A204.1 (cell line): ENCODE results near the gene BRSK2.
"Not testable (repeated sequence)": the region's sequence is repeated elsewhere in the genome, so short reads cannot be mapped to it uniquely, and the experiment has no call there.

ENCODE experiments used
- FAIRE-seq: peaks from 2 replicates; lab custom pipeline; 2012; peaks lifted over from hg19 to GRCh38; lab: Jason Lieb, UNC

Gene BRSK2

GRCh38 chr11:1409852-1410125 is 20.1 kb downstream of the BRSK2 start:
- not testable (repeated sequence) for FAIRE-seq

GRCh38 chr11:1410366-1411291 is 20.9 kb downstream of the BRSK2 start:
- no peak for FAIRE-seq

DNA sequence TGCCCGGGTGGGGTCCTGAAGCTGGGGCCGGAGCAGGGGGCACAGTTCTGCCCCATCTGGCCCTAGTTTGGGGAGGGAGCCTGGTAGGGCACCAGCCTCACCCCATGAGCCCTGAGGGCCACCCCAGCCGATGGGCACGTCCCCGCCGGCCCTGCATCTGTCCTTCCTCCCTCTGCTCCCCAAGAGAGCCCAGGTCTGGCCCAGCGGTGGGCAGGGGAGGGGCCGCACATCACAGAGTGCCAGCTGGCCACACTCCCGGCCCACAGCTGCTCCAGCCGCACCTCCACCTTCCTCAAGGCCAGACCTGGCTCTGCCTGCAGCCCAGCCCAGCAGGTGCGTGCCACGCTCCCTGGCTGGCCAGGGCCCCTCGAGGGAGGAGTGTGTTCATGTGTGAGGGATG is 21.6 kb downstream of the BRSK2 start:
- FAIRE-seq, result no peak

- not testable (repeated sequence) for FAIRE-seq
These were observed 22.0 kb downstream of the BRSK2 start for GRCh38 chr11:1411739-1412138.

- no peak for FAIRE-seq
These were observed 22.8 kb downstream of the BRSK2 start for GRCh38 chr11:1412377-1413095.

GRCh38 chr11:1414650-1415049 is 24.9 kb downstream of the BRSK2 start:
- no peak for FAIRE-seq

DNA sequence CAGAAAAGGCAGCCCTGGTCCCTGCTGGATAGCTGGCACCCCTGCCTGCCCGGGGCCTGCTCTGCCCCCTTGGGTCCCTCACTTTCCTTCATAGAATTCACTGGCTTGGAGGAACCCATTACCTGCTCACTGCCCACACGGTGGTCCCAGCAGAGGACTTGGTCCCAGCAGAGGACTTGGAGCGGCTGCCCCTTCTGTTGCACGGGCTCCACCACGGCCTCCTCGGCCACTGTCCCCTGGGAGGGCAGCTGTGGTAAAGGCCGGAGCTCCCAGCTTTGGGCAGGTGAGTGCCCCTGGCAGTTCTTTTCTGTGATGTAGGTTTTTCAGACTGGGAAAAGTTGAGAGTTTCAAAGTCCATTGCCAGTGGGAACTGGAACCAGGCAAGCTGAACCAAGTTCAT is 25.9 kb downstream of the BRSK2 start:
- no peak for FAIRE-seq

DNA sequence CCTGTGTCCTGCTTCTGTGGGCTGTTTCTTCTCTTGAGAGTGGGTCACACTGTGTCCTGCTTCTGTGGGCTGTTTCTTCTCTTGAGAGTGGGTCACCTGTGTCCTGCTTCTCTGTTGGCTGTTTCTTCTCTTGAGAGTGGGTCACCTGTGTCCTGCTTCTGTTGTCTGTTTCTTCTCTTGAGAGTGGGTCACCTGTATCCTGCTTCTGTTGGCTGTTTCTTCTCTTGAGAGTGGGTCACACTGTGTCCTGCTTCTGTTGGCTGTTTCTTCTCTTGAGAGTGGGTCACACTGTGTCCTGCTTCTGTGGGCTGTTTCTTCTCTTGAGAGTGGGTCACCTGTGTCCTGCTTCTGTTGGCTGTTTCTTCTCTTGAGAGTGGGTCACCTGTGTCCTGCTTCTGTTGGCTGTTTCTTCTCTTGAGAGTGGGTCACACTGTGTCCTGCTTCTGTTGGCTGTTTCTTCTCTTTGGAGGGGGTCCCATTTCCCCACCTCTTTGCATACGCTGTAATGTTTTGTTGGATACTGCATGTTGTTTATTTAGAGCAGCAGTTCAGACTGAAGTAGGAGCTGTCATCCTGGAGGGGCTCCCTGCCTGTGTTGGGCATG is 28.6 kb downstream of the BRSK2 start:
- not testable (repeated sequence) for FAIRE-seq

DNA sequence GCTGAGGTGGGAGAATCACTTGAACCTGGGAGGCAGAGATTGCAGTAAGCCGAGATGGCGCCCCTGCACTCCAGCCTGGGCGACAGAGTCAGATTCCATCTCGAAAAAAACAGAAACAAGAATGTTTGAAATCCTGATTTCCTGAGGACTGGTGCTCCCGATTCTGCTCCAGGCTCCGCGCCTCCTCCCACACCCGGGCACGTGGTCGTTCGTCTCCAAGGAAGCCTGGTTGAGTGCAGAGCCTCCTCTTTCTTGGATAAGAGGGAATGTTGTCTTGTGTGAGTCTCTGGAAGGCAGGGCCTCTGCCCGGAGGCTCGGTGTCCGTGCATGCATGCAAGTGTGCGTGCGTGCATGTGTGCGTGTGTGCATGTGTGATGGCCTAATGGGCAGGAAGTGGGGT is 30.1 kb downstream of the BRSK2 start:
- FAIRE-seq, result no peak

DNA sequence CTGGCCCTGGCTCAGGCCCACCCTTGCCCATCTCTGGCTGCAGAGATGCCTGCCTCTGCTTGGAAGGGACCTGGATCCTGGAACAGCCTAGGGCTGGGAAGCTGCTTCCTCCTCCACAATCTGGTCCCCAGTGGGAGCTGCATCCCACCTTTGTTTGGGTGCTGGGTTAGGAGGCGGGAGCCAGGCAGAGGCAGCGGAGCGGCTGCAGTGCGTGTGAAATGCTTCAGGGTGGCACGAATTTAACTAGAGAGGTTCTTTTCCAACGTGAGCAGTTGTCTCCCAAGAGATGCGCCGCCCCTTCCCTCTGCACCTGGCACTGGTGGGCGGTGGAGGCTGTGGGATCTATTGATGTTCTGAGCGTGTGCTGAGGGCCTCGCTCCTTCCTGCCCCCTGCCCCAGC is 31.6 kb downstream of the BRSK2 start:
- no peak for FAIRE-seq

DNA sequence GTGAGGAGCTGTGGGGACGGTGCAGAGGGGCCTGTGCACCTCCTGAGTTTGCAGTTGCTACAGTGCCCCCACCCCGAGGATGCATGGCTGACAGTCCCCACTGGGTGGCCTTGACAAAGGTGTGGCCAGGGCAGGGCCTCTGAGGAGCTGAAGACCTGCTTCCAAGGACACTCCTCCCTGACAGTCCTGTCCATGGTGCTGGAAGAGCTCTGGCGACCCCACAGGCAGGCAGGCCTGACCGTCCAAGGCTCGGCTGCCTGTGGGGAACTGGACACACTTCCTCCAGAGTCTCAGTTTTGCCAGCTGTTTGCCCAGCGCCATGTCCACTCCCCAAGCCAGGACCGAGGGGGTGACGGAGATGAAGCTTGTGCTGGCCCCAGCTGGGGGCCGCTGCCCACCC is 32.7 kb downstream of the BRSK2 start:
- no peak for FAIRE-seq

DNA sequence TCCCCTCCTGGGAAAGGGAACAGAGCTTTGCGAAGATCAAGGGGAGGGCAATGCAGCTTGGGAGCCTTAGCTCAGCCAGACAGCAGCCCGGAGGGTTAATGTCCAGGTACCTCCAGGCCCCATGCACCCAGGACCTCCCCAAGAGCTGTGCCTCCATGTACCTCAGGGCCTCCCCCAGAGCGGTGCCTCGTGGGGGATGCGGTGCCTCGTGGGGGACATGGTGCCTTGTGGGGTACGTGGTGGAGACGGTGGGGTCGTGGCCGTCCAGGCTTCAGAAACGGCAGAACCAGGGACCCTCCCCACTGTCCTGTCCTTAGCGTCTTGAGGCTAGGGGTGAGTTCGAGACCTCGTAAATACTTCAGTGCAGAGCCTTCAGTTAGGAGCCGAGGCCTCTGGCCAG is 33.2 kb downstream of the BRSK2 start:
- FAIRE-seq, result no peak

GRCh38 chr11:1423406-1423805 is 33.7 kb downstream of the BRSK2 start:
- FAIRE-seq, result not testable (repeated sequence)

GRCh38 chr11:1425006-1425405 is 35.3 kb downstream of the BRSK2 start:
- no peak for FAIRE-seq

DNA sequence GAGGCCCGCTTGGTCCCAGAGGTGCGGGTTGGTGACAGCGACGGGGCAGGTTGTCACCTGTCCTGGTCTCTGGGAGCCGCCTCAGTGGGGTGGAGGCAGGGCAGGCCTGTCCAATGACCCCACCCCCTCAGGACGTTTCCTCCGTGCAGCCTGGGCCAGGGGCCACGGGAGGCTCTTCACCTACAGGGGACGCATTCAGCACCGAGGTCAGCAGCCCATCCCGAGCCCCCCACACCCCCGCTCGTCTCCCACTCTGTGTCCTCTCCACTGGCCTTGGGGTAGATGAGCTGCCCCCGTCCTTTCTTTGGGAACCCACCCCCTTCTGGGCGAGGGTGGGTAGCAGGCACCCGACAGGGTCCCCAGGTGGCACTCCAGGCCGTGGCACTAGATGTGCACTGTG is 35.7 kb downstream of the BRSK2 start:
- no peak for FAIRE-seq

DNA sequence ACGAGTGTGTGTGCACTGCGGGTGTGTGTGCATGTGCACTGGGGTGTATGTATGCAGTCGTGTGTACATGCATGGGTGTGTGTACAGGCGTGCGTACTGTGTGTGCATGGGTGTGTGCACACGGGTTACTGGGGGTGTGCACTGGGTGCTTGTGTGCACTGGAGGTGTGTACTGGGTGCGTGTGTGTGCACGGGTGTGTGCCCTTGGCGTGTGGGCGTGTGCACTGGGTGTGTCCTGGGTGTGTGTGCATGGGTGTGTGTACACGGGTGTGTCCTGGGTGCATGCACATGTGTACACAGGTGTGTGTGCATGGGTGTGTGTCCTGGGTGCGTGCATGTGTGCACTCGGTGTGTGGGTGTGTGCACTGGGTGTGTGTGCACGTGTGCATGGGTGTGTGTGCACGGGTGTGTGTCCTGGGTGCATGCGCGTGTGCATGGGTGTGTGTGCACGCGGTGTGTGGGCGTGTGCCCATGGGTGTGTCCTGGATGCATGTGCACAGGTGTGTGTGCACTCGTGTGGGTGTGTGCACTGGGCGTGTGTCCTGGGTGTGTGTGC is 39.1 kb downstream of the BRSK2 start:
- no peak for FAIRE-seq

DNA sequence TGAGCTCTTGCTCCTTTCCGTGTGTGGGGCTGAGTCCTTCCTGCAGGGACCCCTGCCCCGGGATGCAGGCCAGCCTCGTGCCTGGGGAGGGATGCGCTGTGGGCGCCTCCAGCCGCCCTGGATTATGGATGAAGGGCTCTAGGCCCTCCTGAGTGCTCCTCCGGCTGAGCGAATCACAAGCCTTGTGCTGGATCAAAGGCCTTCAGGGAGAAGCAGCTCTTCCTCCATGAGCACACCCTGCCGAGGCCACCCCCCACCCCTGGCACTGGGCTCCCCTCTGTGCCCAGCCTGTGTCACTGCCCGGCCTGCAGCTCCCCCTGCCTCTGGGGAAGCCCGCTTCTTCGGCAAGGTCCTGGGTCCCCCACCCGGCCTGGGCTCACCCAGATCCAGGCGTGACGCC is 43.8 kb downstream of the BRSK2 start:
- FAIRE-seq, result no peak

- FAIRE-seq, result no peak
These were observed 44.4 kb downstream of the BRSK2 start for GRCh38 chr11:1433977-1434640.

DNA sequence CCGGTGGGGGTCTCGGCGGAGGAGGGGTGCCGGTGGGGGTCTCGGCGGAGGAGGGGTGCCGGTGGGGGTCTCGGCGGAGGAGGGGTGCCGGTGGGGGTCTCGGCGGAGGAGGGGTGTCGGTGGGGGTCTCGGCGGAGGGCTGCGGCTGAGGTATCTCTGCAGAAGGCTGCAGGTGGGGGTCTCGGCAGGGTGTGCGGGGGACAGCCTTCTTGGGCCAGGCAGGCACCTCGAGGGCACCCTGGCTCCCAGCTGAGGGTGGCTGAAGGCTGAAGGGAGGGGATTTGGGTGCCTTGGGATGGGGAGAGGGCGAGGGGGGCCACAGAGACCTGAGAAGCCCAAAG is 45.7 kb downstream of the BRSK2 start:
- FAIRE-seq, result not testable (repeated sequence)

GRCh38 chr11:1435820-1436467 is 46.2 kb downstream of the BRSK2 start:
- FAIRE-seq, result no peak

DNA sequence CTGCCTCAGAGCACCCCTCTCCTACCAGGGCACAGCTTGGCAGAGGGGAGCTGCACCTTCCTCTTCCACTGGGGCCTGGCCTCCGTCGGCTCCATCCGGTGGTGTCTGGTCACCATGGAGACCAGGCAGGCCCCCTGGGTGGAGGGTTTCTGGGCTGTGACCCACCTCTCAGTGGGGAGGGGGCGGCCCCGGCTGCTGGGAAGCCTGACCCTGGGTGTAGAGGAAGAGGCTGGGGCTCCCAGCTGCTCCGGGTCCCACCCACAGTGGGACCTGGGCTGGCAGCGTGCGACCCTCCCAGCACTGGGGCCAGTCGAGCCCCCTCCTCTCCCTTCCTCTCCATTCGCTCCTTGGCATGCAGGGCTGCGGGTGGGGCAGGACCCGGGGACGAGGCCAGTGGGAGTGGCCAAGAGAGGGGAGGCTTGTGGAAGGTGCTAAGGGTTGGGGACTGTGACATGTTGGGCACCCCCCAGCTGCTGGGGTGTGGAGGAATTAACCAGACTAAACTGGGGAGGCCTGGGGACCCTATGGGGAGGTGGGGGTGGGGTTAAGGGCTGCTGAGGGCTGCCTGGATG is 46.8 kb downstream of the BRSK2 start:
- FAIRE-seq, result no peak

GRCh38 chr11:1437500-1437899 is 47.8 kb downstream of the BRSK2 start:
- FAIRE-seq, result no peak
